ENCODE measurements around the gene PRPF40B.

- no peak for TF ChIP-seq POLR2A (IDR thresholded peaks at IDR 0.05; ENCODE audit: low read length)
- TF ChIP-seq GATA1 (IDR thresholded peaks at IDR 0.05; ENCODE audit: low read depth, low read length), result no peak
These were observed 38.8 kb upstream of the PRPF40B start for GRCh38 chr12:49584591-49584990.
